Stomach (tissue), 4 donors: Measurements from ENCODE around the gene ACTA2.

Experiments
- EP300 ChIP-seq: sonication (generic); formaldehyde crosslinking; IDR thresholded peaks from one replicate; pipeline ENCODE4 v1.6.1; 2017; ENCODE audit warnings: antibody characterized with exemption
- TF ChIP-seq, protein P1 (sequence below), 7 experiments: fragments of 450-650 bp in 4 of 7; fragments of 200-600 bp in 3 of 7; sonication (generic) in 3 of 7; IDR thresholded peaks; one replicate each; pipeline ENCODE4 v1.5.1; 2016 to 2019; ENCODE audit warnings: antibody characterized with exemption in 7 of 7, control low read depth in 2 of 7, mild to moderate bottlenecking in 1 of 7

DNA sequence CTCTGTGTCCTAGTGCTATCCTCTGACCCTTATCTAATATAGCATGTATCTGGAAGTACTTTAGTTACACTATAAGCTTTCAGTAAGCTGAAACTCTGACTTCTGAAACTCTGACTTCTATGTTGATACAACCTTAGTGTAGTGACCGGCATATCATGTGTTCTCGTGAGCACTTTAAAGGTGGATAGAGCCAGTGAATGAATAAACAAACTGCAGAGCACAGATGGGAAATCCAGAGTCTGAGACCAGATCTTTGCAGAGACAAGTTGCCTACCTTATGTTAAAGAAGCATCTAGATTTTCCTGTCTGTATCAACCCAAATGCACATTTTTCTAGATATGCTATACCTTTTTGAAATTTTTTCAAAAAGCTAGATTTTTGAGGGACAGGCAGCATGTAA, 3.5 kb downstream of the ACTA2 start:
- TF ChIP-seq, protein P1, sequence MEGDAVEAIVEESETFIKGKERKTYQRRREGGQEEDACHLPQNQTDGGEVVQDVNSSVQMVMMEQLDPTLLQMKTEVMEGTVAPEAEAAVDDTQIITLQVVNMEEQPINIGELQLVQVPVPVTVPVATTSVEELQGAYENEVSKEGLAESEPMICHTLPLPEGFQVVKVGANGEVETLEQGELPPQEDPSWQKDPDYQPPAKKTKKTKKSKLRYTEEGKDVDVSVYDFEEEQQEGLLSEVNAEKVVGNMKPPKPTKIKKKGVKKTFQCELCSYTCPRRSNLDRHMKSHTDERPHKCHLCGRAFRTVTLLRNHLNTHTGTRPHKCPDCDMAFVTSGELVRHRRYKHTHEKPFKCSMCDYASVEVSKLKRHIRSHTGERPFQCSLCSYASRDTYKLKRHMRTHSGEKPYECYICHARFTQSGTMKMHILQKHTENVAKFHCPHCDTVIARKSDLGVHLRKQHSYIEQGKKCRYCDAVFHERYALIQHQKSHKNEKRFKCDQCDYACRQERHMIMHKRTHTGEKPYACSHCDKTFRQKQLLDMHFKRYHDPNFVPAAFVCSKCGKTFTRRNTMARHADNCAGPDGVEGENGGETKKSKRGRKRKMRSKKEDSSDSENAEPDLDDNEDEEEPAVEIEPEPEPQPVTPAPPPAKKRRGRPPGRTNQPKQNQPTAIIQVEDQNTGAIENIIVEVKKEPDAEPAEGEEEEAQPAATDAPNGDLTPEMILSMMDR (IDR thresholded peaks at IDR 0.05): no peak
- TF ChIP-seq EP300: no peak
